HL-60/S4 treated with phorbol 12-myristate 13-acetate at 8.2 ng/mL for 4 days and 3 days (cell line): Measurements from ENCODE around the gene DPF3.
"Not testable (repeated sequence)": the region's sequence is repeated elsewhere in the genome, so short reads cannot be mapped to it uniquely, and the experiment has no call there.

ENCODE experiments used
- in situ Hi-C: fragments of 300-500 bp; cut with MboI; formaldehyde crosslinking; loops from 2 replicates; pipeline ENCODE4 v1.15.0; 2022; ENCODE audit warnings: low sequenced_read_pairs

DPF3 gene

DNA sequence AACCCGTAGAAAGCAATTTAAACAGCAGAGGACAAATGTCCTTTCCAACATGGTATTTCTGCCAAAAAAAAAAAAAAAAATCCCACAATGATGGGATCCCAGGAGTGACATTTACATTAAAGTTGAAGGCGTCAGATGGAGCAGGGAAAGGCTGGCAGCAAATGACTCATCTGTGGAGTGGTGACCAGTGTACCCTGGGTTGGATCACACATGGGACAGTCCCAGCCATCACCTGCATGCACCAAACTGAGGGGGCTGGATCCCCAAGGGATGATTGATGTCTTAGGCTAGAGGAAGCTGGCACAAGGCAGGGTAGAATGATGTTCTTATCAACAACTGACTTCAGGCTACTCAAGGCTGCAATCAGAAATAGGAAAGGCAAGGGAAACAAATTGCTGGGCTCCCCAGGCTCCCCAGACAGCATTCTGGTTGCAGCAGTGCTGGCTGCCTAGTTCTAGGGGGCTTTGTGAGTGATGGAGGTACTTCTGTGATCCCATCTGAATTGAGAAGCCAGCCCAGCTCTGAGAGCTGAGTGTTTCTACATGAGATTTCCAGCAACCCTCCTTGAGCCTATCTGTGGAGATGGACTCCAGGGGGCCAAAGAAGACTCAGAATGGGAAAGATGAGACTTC is 117.9 kb downstream of the DPF3 start:
- in situ Hi-C loops: no loop called here

GRCh38 chr14:72774894-72775620 is 118.8 kb downstream of the DPF3 start:
- in situ Hi-C loops: no loop called here

GRCh38 chr14:72774141-72774540 is 119.8 kb downstream of the DPF3 start:
- in situ Hi-C loops: no loop called here

DNA sequence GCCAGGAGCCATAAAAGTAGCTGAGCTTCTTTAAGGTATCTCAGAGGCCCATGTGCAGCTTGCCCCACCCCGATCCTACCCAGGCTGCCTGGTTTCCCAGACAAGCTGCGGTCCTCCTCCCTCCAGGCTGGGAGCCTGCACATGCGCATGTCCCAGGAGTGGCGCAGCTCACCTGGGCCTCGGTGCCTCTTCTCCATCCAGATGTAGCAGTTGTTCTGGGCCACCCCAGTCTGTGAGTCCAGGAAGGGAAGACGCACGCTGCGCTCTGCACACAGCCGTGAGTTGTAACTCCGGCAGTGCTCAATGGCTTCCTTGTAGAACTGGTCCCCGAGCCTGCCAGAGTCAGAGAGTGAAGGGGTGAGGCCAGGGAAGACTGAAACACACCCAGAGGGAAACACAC is 122.3 kb downstream of the DPF3 start:
- in situ Hi-C loops: no loop called here

DNA sequence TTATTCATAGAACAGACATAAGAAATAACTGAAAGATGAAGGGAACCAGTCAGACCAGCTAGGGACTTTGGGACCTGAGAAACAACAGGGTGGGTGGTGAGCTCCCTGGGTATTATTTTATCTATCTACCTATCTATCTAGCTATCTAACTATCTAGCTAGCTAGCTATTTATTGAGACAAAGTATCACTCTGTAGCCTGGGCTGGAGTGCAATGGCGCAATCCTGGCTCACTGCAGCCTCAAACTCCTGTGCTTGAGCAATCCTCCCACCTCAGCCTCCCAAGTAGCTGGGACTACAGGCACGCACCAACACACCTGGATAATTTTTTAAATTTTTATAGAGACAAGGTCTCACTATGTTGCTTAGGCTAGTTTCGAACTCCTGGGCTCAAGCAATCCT is 127.6 kb downstream of the DPF3 start:
- in situ Hi-C loops: no loop called here

- in situ Hi-C loops: no loop called here
These were observed 130.0 kb downstream of the DPF3 start for GRCh38 chr14:72763892-72764291.

- in situ Hi-C loops: no loop called here
These were observed 134.2 kb downstream of the DPF3 start for GRCh38 chr14:72759670-72760069.

DNA sequence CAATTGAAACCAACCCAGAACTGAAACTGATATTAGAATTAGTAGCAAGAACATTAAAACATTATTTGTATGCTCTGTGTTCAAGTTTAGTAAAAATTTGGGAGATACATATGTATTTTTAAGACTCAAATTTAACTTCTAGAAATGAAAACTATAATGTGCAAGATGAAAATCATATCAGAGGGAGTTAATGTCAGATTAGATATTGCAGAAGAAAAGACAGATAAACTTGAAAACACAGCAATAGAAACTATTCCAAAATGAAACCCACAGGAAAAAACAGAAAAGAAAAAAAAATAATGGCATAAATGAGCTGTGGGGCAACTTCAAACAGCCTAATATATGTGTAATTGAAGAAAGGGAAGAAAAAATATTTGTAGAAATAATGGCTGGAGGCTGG is 134.9 kb downstream of the DPF3 start:
- in situ Hi-C loops: no loop called here

DNA sequence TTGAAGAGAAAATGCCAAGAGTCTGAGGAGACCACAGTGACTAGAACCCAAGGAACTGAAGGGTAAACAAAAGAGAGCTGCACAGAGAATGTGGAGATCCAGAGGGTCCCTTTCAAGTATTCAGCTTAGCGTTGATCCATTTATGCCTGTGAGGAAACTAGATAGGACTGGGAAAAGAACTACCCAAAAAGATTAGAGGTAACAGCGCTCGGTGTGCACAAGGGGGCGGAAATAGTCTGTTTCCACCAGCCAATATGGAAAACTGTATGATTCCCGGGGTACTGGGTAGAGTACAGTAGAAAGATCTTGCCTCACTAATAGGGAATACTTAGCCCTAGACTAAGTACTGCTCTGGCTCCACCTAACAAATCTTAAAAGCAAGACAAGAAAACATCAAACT is 135.5 kb downstream of the DPF3 start:
- in situ Hi-C loops: no loop called here

GRCh38 chr14:72756967-72757366 is 136.9 kb downstream of the DPF3 start:
- in situ Hi-C loops: no loop called here

GRCh38 chr14:72755766-72756165 is 138.1 kb downstream of the DPF3 start:
- in situ Hi-C loops: no loop called here

DNA sequence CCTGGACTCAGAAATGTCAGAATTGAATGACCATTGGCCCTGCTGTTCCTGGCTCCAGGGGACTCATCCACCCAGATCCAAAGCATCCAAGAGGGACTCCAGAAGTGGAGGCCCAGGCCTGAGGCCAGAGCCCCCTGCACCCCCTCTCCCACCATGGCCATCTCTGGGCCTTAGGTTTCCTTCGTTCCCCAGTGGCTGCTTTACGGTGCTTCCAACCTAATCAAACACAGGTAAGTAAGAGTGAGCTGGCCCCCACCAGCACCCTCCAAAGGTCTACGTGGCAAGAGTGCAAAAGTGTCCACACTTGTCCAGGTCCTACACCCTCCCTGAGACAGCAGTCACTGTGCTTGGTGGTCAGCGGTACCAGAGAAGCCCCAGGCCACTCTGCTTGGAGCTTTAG is 139.0 kb downstream of the DPF3 start:
- in situ Hi-C loops: no loop called here

GRCh38 chr14:72753879-72754400 is 140.0 kb downstream of the DPF3 start:
- in situ Hi-C loops: no loop called here

DNA sequence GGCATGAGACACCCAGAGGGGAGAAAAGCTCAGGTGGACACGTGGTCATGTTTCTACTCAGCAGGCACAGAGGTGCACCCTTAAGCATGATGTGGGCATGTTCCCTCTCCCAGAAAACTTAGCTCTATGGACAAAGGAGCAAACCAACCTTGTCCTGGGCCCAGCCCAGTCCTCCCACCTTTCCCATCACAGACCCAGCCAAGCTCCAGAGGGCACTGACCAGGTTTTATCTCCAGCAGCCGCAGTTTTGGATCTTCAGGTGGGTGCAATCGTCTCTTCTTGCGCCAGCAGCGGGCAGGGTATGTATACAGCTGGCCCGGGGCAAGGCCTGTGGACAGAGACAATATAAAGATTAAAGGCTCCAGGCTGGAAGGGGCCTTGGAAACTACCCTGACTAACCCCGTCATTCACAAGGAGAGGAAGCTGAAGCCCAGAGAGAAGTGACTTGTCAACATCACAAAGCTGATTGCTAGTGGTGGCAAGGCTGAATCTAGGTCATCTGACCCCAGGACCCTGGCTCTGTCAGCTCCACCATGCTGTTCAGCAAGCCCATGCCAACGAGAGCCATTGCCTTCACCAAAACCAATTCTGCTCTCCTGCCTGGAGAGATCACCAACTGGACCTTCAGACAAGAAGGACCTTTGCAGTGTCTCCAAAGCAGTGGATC is 140.7 kb downstream of the DPF3 start:
- in situ Hi-C loops: no loop called here

- in situ Hi-C loops: no loop called here
These were observed 141.9 kb downstream of the DPF3 start for GRCh38 chr14:72752034-72752412.

GRCh38 chr14:72751276-72752033 is 142.4 kb downstream of the DPF3 start:
- in situ Hi-C loops: no loop called here

- in situ Hi-C loops: not testable (repeated sequence)
These were observed 145.0 kb downstream of the DPF3 start for GRCh38 chr14:72748921-72749320.

- in situ Hi-C loops: no loop called here
These were observed 146.2 kb downstream of the DPF3 start for GRCh38 chr14:72747652-72748051.

GRCh38 chr14:72745991-72746980 is 147.6 kb downstream of the DPF3 start:
- in situ Hi-C loops: no loop called here

DNA sequence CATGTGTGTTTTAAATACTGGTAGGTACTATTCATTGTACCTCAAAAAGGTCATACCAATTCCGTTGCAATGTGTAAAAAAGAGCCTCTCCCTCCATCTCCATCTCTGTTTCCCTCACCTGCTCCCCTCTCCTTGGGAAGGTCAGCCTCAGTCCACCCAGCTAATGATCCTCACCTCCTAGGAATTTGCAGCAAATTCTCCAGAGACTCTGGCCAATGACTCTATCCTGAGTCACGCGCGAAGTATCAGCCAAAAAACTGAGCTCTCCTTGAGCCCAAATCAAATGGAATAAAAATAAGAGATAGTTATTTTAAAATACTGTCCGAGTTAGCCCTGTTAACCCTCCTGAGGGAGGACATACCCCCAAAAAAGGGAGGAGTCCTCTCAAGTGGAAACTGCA is 148.4 kb downstream of the DPF3 start:
- in situ Hi-C loops: no loop called here
